Measurements from ENCODE around the gene MFSD2A.
A peak's percentile ranks its signal among the peaks of the same experiment; 100 is the strongest.

The MFSD2A gene

GRCh38 chr1:39954870-39955546 lies at the start of gene MFSD2A:
Gene MFSD2A, plus strand, starts transcription at chr1:39955145. Its CDS starts 148 bp downstream, at chr1:39955293.
- Histone ChIP-seq H3K4me1 (no peaks in the 10 kb centered on the region), H3K4me3 (ENCODE audit: low read depth, low read length) (peak within 1 kb of the TSS; percentile 51), H3K9me3 (ENCODE audit: control insufficient read depth, low read length) (no peaks in the 10 kb centered on the region), H3K79me2 (no peaks in the 10 kb centered on the region), H3K27ac (no peak within 1 kb of the TSS), H3K9ac (no peak within 1 kb of the TSS), H2AFZ (peak within 1 kb of the TSS; percentile 72), H3K36me3 (ENCODE audit: control insufficient read depth, insufficient read depth, low read length) (no peaks in the 10 kb centered on the region), H3K27me3 (ENCODE audit: control insufficient read depth, insufficient read depth, low read length) (no peaks in the 10 kb centered on the region), H3K4me2 (ENCODE audit: low read length) (peak within 1 kb of the TSS; percentile 85)
- no peak for TF ChIP-seq CTCF (IDR thresholded peaks at IDR 0.05)

- no peak overlapping the region for H3K9ac ChIP-seq
- no peaks in the 10 kb centered on the region for H3K27me3 ChIP-seq (ENCODE audit: control insufficient read depth, insufficient read depth, low read length)
- H3K79me2 ChIP-seq, result no peaks in the 10 kb centered on the region
- no peaks in the 10 kb centered on the region for H3K36me3 ChIP-seq (ENCODE audit: control insufficient read depth, insufficient read depth, low read length)
- no peaks in the 10 kb centered on the region for H3K9me3 ChIP-seq (ENCODE audit: control insufficient read depth, low read length)
- no peak overlapping the region for H3K4me2 ChIP-seq (ENCODE audit: low read length)
- no peak overlapping the region for H2AFZ ChIP-seq
- TF ChIP-seq CTCF (IDR thresholded peaks at IDR 0.05), result no peak
- no peak overlapping the region for H3K27ac ChIP-seq
- no peaks in the 10 kb centered on the region for H3K4me1 ChIP-seq
- no peak overlapping the region for H3K4me3 ChIP-seq (ENCODE audit: low read depth, low read length)
Observed at GRCh38 chr1:39905172-39905571, 49.8 kb upstream of the MFSD2A start.

- Histone ChIP-seq H3K36me3 (ENCODE audit: control insufficient read depth, insufficient read depth, low read length) (no peaks in the 10 kb centered on the region), H3K27ac (no peak overlapping the region), H3K4me3 (ENCODE audit: low read depth, low read length) (no peak overlapping the region), H3K9me3 (ENCODE audit: control insufficient read depth, low read length) (no peaks in the 10 kb centered on the region), H3K27me3 (ENCODE audit: control insufficient read depth, insufficient read depth, low read length) (no peaks in the 10 kb centered on the region), H2AFZ (no peak overlapping the region), H3K79me2 (no peaks in the 10 kb centered on the region), H3K9ac (no peak overlapping the region), H3K4me2 (ENCODE audit: low read length) (no peak overlapping the region), H3K4me1 (no peaks in the 10 kb centered on the region)
- no peak for TF ChIP-seq CTCF (IDR thresholded peaks at IDR 0.05)
Observed at GRCh38 chr1:39907528-39908453, 47.2 kb upstream of the MFSD2A start.

GRCh38 chr1:39908534-39908933 lies 46.4 kb upstream of the MFSD2A start:
- H3K79me2 ChIP-seq, result no peaks in the 10 kb centered on the region
- H3K27me3 ChIP-seq (ENCODE audit: control insufficient read depth, insufficient read depth, low read length), result no peaks in the 10 kb centered on the region
- TF ChIP-seq CTCF (IDR thresholded peaks at IDR 0.05), result no peak
- no peak overlapping the region for H3K27ac ChIP-seq
- H3K4me2 ChIP-seq (ENCODE audit: low read length), result no peak overlapping the region
- no peak overlapping the region for H2AFZ ChIP-seq
- no peaks in the 10 kb centered on the region for H3K9me3 ChIP-seq (ENCODE audit: control insufficient read depth, low read length)
- H3K4me1 ChIP-seq, result no peaks in the 10 kb centered on the region
- H3K36me3 ChIP-seq (ENCODE audit: control insufficient read depth, insufficient read depth, low read length), result no peaks in the 10 kb centered on the region
- no peak overlapping the region for H3K9ac ChIP-seq
- no peak overlapping the region for H3K4me3 ChIP-seq (ENCODE audit: low read depth, low read length)

Data from parathyroid adenoma (tissue), 2 donors.